Fibroblast of villous mesenchyme (primary cell): ENCODE measurements around the gene PFDN1. TPM values are rescaled to one million over a fixed set of nuclear protein-coding genes. Genes with fewer than 3 reads are reported as not detected.

Experiments
- DNase-seq: peaks from one replicate; pipeline ENCODE4 v3.0.0-alpha.2; 2010; ENCODE audit warnings: low read depth
- H3K4me3 ChIP-seq: 2 replicates; pipeline ENCODE4 v1.5.1; 2011; ENCODE audit warnings: low read depth, mild to moderate bottlenecking, low read length
- total RNA-seq: library from RNA; depleted of rRNA; stranded (reverse); fragments of >200 nt; gene quantifications from 2 replicates; pipeline ENCODE4 v1.2.3, GENCODE V29; 2012
- TF ChIP-seq, protein P1 (sequence below): IDR thresholded peaks from 2 replicates; pipeline ENCODE4 v1.5.1; 2012; ENCODE audit warnings: low read depth, mild to moderate bottlenecking, low read length; ENCODE audit not compliant: insufficient read depth

The PFDN1 gene
- total RNA-seq, 1 donor, result 69.1 TPM

DNA sequence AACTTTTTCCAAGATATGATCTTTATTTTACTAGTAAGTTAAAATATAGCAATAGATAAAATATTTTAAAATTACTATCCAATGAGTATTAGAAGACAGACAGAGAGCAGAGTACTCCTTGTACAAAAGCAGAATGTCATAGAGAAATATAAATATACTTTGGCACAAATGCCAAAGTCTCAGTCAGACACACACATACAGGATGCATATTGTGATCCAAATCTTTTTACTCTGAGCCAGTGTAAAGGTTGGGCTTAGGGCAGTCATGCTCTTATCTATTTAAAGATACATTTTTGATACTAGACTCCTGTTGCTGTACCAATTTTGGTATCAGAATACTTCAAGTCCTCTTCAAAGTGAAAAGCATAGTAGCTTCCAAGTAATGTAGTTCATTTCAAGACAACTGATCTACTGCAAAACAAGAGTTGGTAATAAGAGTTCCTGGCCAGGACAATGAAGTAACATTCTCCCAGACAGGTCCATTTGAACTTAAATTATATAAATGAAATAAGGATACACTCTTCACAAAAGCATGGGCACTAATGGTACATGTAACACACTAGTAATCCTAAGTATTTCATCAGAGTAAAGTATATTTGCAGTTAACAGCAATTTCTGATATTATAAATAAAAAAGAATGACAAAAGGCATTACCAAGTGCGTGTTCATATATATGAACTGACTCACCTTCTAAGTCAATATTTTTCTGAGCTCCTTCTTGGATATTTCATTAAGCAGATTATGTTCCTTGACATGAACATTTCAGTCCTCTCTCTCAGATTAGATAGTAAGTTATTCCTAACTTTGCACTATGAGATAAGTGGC is 10.5 kb downstream of the PFDN1 start:
- no peak for DNase-seq
- TF ChIP-seq, protein P1, sequence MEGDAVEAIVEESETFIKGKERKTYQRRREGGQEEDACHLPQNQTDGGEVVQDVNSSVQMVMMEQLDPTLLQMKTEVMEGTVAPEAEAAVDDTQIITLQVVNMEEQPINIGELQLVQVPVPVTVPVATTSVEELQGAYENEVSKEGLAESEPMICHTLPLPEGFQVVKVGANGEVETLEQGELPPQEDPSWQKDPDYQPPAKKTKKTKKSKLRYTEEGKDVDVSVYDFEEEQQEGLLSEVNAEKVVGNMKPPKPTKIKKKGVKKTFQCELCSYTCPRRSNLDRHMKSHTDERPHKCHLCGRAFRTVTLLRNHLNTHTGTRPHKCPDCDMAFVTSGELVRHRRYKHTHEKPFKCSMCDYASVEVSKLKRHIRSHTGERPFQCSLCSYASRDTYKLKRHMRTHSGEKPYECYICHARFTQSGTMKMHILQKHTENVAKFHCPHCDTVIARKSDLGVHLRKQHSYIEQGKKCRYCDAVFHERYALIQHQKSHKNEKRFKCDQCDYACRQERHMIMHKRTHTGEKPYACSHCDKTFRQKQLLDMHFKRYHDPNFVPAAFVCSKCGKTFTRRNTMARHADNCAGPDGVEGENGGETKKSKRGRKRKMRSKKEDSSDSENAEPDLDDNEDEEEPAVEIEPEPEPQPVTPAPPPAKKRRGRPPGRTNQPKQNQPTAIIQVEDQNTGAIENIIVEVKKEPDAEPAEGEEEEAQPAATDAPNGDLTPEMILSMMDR, result no peak
- no peak overlapping the region for H3K4me3 ChIP-seq

DNA sequence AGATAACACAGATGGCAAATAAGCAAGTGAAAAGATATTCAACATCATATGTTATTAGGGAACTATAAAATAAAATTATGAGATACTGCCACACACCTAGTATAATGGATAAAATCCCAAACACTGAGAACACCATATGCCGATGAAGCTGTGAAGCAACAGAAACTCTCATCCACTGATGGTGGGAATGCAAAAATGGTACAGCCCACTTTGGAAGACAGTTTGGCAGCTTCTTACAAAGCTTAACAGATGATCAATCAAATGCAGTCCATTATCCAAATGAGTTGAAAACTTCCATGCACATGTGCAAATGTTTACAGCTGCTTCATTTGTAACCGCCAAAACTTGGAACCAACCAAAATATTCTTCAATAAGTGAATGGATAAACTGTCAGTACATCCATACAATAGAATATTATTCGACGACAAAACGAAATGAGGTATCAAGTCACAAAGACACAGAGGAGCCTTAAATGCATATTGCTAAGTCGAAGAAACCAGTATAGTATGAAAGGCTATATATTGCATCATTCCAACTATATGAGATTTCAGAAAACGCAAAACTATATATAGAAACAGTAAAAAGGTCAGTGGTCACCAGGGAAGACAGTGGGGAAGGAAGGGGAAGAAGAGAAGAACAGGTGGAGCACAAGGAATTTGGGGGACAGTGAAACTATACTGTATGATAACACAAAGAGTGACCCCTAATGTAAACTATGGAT is 14.9 kb downstream of the PFDN1 start:
- TF ChIP-seq, protein P1, result no peak
- no peak for DNase-seq
- H3K4me3 ChIP-seq, result no peak overlapping the region

DNA sequence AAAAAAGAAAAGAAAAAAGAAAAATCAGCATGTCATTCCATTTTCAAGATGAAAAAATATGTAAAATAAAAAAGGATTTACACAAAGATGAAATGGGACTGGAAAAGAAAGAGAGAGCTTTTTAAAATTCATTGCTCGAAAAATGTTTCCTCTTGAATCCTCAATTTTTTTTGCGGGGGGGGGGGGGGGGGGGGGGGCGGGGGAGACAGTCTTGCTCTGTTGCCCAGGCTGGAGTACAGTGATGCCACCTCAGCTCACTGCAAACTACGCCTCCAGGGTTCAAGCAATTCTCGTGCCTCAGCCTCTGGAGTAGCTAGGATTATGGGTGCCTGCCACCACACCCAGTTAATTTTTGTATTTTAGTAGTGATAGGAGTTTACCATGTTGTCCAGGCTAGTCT is 16.5 kb downstream of the PFDN1 start:
- no peak for DNase-seq
- no peak overlapping the region for H3K4me3 ChIP-seq
- TF ChIP-seq, protein P1, result no peak

DNA sequence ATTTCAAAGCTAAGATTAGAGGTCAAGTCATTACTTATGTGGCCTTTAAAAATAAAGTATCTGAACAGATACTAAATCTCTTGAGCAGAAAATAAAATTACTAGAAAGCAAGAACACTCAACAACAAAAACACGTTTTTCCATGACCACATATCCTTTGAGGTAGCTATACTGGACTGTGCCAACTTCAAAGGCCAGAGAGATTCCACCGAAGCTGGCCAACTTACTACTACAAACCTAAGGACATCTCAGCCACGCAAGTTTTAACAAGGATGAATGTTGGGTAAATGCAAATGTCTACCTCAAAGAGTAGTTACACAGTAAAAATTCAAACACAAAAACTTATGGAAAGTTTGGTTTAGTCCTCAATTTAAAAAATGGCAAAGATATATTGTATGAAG is 18.9 kb downstream of the PFDN1 start:
- DNase-seq, result no peak
- H3K4me3 ChIP-seq, result no peak overlapping the region
- TF ChIP-seq, protein P1, result no peak

DNA sequence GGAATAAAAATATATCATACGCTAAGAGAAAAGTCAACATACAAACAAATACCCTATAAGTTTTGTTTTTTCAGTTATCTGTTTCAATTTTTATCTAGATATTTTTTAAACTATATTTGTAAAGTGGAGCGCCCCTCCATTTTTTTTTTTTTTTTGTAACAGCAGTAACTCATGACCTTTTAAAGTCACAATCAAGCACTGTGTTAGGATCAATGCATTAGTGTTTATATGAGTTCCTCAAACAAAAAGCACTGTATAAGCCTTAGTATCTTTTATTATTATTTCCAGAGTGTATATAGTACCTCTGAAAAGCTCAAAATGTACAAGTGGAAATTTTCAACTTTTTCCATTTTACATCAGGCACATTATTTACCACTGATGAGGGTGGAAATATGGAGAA is 20.6 kb downstream of the PFDN1 start:
- DNase-seq, result no peak
- TF ChIP-seq, protein P1, result no peak

DNA sequence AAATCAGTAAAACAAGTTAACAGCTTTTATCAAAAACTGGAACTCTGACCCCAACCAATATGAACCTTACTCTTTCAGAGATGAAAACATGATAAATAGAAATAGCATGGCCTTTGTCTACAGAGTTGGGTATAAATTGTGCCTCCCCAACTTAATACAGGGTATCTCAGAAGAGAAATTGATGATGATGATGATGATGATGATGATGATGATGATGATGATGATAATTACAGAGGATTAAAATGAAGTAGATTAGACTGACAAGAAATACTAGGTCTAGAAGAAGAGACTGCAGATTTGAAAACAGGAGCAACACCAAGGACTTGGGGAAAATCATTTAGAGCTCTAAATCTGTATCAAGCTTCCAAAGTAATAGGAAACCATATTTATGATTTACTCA is 27.1 kb downstream of the PFDN1 start:
- no peak for DNase-seq
- H3K4me3 ChIP-seq, result no peak overlapping the region
- TF ChIP-seq, protein P1, result no peak

More for the DNA sequence above, 20.6 kb downstream of the PFDN1 start:
- no peak overlapping the region for H3K4me3 ChIP-seq
